Measurements from ENCODE around the gene EXOC4.

EXOC4 gene

DNA sequence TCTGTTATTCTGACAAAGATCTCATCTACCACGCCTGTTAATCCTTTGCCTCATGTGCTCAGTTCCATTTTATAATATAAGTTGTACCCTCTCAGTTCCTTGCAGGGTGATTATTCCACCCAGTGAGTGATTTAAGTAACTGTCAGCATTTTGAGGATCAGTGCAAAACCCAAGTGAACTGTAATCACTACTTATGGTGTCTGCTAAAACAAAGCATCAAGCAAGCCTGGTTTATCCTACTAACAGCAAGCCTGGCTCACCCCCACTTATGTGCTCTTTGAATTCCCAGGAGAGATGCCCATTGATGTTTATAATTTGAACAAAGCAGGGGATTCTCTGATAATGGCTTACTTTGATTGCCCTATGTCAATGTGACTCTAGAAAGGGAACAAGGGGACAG lies 687.5 kb downstream of the EXOC4 start:
- no peak for DNase-seq (ENCODE audit: low spot score)

DNA sequence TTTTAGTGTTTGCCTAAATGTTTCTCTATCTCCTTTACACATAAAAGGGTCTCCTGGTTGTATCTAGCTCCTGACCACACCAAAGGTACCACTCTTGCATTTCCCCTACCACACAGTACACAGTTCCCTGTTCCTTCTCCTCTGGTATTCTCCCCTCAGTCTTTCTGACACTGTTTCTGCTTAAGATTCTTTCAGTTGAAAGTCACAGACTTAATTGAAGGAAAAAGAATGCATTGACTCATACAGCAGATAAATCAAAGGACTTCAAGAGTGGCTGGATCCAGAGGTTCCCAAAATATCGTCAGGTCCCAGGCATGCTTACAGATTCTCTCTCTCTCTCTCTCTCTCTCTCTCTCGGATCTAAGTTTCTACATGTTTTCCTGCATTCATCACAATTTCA lies 688.6 kb downstream of the EXOC4 start:
- no peak for DNase-seq (ENCODE audit: low spot score)

DNA sequence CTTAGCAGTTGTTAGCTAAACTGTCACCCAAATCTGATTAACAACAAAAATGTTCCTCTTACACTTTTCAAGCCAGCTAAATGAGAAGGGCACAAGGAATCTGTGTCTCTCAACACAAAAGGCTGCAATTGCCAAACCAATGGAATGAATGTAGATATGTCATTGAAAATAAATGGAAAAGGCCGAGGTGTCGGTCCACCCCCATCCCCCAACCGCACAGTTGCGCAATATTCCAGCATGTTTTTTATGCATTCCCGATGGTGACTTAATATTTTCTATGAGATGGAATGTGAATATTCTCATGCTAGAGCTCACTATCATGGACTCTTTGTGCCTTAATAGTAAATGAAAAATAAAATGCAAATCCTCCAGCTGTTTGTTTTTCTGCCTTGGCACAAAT lies 692.6 kb downstream of the EXOC4 start:
- DNase-seq (ENCODE audit: low spot score), result no peak

DNA sequence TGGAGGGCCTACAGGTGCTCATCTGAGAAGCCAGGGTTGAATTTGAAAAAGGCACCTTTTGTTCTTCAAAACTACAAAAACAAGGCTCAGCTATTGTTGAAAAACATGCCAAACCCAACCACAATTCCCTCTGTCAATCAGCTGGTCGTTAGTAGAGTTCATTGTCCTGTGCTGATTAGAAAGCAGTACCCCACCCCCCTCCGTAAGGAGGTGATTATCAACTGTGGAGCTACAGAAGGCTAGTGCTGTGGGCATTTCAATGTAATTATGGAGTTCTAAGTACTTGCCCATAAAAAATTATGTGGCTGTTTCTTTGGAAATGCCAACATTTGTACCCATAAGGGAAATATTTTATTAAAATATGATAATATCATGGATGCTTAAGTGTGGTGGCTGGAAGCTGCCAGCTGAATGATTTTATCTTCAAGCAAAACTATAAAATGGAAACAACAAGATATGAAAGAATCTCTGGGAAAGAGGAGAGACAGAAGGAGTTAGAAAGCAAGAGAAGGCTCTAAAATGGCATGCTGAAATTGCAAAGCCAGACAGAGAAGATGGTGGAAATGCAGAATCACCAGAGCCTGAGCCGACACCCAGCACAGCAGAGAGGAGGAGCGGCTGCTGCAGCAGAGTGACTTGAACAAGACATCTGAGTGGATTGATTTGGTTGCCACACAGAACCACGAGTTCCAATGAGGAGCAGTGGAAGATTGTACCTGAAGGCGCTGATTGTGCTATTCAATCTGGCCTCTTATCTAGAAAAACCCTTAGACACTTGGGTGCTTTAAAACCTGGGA lies 694.8 kb downstream of the EXOC4 start:
- no peak for DNase-seq (ENCODE audit: low spot score)

DNA sequence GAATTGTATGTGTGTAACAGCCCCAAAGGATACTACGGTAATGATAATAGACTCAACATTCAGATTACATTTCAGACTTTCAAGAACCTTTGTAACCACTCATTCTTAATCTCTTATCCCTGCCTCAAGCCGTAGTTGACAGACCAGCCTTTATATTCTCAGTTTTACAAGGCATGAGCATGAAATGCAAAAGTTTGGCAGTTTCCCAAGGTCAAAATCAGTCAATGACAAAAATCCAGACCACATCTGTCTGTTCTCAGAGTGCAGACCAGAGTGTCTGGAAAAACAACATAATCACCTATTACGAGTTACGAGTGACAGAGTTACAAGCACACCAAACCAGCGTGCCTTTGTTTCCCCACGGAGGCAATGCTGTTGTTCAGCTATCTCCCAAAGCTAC lies 695.7 kb downstream of the EXOC4 start:
- DNase-seq (ENCODE audit: low spot score), result no peak

DNA sequence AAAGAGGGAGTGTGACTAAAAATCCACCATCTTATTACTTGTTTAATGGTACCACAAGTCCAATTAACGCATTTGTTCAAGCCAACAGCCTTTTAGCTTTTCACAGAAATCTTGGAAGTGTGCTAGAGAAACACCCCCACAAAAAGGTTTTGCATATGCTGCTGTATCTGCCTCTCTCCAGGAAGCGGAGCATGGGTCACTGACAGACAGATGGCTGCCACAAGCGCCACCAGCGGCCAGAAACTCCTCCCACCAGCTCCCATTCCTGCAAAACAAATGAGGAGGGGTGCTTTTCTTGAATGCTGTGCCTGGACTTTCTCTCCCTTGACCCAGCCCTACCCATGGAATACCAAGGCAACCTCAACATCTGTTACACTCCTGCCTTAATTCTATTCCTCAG lies 698.0 kb downstream of the EXOC4 start:
- no peak for DNase-seq (ENCODE audit: low spot score)

DNA sequence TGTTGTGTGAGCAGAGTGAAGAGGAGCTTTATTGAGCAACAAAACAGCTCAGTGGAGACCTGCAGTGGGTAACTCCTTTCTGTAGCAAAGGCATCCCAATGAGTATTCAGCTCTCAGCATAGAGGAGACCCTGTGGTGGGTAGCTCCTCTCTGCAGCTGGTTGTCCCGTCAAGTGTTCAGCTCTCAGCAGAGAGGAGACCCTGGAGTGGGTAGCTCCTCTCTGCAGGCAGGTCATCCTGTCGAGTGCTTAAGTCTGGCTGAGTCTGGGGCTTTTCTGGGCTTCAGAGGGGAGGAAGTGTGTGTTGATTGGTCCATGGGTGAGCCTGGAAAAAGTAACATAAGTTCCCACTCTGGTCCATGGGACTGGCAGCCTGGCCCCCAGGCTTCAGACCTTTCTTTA lies 702.3 kb downstream of the EXOC4 start:
- DNase-seq (ENCODE audit: low spot score), result no peak

DNA sequence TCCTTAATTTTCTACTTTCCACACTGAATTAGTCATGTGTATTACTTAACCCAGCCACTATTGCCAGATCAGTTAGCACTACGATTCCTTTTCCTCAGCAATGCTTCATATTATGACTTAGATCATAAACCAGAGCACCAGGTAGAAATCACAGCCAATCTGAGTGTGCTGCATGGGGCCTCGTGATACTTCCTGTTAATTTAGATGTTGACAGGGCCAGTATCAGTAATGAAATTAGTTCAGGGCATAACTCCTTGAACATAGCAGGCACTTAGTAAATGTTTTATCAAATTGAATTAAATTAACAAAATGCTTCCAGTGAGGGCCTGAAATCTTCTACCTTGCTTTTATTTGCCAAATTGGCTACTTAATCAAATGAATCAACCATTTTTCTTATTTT lies 705.0 kb downstream of the EXOC4 start:
- no peak for DNase-seq (ENCODE audit: low spot score)

DNA sequence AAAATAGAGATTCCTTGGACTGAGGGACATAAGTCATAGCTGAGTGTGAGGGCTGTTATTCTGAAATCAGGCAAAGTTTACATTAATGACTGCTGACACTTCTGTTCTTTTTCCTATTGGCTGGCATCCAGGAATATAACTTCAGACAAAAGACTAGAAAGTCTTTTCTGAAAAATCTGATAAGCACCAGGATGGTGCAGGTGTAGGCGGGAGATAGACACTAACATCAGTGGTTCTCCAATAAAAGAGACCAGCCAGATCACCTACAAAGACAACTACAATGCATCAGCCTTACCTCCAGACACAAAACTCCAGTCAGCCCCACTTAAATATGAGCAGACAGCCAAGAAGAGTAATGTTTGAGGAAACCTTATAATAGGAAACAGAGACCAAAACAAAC lies 705.9 kb downstream of the EXOC4 start:
- DNase-seq (ENCODE audit: low spot score), result no peak

DNA sequence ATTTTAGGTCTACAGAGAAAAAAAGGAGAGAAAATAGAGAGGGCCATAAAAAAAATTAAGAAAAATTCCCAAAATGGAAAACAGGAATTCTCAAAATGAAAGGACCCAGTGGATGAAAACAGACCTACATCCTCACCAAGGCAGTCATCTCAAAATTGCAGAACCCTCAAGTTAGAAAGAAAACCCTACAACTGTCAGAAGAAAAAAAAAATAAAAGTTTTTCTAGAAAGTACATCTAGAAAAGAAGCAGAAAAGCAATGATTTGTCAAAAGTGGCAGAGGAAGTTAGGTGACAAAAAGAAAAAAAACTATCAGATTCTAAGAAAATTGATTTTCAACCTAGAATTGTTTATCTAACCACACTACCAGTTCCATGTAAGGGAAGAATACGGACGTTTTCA lies 706.6 kb downstream of the EXOC4 start:
- no peak for DNase-seq (ENCODE audit: low spot score)

DNA sequence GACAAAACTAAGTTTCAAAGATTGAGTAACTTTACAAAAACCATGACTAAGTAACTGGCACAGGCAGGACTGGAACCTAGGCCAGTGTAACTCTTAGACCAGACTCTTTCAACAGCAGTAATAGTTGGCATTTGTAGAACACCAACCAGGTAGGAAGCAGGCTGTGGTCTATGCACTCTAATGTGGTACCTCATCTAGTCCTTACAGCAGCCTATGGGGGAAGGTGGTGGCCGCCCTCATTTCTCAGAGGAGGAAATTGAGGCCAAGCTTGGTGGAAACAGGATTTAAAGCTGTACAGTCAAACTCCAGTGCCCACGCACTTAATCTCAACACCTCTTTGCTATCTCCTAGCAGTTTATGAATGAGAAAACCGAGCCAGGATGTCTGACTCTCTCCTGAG lies 708.8 kb downstream of the EXOC4 start:
- DNase-seq (ENCODE audit: low spot score), result no peak

DNA sequence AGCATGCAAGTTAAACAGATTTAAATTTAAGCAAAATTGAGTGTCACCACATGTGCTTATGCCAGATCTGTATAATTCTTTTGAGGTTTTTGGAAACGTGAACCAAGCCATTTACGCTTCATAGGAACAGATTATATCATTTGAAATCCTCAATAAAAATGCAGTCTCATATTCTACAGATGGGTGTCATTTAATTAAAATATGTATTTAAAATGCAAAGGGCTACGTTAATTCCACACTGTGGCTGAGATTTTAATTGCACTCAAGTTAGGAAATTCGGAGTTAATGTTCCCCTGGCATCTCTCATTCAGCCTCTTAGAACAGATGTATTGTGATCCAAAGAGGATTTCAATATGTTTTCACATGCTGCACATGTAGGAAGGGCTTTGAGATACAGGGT lies 709.8 kb downstream of the EXOC4 start:
- DNase-seq (ENCODE audit: low spot score), result no peak

DNA sequence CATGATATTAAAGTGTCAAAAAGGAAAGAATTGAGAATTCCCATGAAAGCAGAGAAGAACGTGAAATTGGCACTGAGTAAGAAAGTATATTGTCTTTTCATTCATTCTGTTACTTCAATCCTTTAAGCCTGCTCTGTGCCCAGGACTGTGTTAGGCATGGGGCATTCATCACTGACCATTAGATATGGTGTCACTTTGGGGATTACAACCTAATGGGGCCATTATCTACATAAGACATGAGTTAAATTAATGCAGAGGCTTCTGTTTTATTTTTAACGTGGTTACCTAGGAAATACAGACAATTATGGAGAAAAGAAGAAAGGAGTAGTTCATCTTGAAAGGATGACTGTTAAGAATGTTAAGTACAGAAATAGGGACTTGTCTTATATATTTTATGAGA lies 710.8 kb downstream of the EXOC4 start:
- no peak for DNase-seq (ENCODE audit: low spot score)

DNA sequence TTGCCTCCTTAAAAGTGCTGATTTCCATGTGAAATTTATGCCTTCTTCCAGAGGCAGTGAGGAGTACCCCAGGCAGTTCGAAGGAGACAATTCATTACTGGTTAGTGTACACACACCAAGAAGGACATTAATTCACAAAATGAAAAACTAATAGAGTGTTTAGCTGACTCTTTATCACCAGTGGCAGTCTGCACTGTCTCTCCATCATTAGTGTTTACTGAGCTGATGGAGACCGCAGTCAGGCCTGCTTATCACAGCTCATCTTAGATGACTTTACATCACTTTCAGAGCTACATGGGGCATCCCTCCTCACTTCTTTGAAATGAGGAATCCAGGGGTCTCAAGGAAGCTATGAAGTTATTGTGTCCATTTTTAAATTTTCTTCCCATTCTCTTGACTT lies 718.7 kb downstream of the EXOC4 start:
- no peak for DNase-seq (ENCODE audit: low spot score)

DNA sequence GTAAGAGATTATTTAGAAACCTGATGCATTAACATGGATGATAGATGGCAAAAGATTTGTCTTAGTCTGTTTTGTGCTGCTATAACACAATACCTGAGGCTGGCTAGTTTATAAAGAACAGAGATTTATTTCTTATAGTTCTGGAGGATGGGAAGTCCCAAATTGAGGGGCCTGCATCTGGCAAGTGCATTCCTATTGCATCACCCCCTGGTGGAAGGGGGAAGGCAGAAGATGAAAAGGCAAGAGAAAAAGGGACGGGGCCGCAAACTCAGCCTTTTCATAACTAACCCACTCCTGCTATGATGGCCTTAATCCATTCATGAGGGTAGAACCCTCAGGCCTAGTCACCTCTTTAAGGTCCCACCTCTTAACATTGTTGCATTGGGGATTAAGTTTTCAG lies 720.8 kb downstream of the EXOC4 start:
- no peak for DNase-seq (ENCODE audit: low spot score)

DNA sequence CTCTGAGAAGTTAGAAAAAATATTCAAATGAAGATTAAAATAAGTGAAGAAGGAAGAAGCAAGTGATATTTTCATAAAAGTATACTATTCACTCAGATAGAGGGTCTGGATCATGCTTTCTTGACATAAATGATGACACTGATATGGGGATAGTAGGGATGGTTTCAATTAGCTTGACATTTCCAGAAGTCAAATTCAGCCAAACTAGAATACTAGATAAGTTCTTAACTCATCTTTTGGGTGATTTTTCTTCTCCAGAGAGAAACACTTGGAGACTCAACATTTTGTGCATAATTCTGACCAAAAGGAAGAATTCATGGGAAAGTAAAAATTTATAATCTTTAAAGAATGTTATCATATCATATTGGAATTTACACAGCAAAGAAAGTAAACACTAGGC lies 722.3 kb downstream of the EXOC4 start:
- no peak for DNase-seq (ENCODE audit: low spot score)

DNA sequence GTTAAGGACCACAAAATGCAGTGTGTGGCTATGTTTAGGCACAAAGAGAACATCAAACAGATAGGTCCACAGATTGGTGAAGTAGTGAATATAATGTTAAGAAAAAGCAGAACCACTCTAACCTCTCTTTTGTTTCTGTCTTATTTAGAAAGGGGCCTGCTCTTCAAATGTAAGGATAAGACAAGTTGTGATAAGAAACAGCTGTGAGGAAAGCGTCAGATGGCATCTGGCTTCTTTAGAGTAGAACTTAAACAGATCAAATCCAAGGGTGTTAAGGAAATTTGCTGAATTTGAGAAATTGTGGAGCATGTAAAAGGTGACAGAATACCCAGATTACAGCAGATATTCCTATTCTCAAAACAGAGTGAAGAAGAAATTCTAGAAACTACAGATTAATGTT lies 723.3 kb downstream of the EXOC4 start:
- no peak for DNase-seq (ENCODE audit: low spot score)

DNA sequence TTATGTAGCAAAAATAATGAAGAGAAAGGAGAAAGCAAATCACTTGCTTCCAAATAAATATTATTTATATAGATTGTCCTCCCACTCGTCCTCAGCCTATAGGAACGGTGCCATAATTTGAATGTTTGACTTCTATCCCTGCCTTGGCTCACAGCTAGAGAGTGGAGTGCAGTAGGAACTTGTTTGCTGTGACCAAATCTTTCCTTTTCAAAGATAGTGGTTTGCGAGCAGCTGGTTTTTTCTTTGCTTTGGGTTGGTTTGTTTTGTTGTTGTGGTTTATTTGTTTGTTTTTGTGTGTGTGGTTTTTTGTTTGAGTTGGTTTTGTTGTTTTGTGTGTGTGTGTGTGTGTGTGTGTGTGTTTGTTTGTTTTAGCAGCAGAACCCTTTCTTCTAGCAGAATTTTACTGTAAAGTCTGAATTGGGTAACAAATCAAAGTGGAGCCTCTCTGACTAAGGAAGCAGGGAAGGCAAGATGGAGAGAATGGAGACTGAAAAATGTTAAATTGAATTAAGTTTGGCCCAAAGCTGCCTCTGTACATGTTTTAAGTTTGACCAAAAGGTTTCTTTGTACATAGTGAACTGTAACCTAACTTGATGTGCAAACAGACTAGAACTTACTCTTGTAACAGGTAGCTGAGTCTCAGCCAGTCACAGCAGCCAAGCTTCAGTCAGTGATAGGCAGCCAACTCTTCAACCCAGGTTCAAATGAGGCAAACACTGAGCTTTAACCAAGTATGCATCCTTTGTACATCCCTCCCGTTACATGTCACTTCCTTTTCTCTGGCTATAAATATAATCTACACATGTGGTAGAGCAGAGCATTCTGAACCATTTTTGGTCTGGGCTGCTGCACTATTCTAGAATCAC lies 724.8 kb downstream of the EXOC4 start:
- DNase-seq (ENCODE audit: low spot score), result no peak

DNA sequence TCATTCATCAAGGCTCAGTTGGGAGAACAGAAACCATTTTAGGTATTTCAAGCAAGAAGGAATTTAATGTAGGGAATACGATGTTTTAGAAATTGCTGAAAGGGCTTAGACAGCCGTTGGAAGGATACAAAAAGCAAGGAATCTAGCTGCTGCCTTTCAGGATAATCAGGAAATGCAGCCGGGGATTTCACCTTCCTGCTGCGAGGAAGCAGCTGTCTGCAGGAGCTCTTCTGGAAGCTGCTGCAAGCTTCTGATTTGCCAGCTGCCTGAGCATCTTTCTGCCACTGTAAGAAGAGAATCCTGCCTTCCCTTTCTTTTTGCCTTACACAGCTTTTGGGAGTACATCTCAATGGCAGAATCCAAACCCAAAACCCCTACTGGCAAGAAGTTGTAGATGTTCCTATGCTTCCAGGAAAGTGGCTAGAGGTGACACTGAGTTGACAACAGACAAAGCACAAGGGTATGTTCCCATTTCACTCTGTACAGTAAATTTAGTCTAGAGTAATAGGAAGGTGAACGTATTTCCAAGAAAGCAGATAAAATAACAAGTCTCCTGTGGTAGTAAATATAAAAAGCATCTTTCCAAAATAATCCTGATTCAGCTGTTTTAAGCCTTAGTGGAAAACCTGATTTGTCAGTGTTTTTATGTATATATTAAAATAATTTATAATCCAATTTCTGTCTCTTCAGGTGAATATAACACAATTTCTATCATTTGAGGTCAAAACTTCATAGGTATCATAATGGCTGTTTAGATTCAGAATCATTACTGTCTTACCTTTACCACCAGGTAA lies 725.8 kb downstream of the EXOC4 start:
- DNase-seq (ENCODE audit: low spot score), result no peak

DNA sequence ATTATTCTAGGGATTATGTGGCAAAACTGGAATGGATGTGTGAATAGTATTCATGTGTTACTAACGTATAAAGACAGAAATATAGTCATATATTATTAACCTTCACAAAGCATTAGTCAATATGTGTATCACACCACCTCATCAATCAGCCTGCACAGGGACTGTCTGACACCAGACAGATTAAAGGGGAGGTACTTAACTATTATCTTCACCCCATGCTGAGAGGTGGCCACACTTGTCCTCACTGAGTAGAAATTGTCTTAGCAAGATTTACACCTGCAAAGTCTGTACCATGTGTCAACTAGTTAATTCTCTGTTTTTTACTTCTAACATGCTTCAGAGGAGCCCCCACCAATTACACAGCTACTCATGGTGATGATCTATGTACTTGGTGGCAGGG lies 727.9 kb downstream of the EXOC4 start:
- no peak for DNase-seq (ENCODE audit: low spot score)

DNA sequence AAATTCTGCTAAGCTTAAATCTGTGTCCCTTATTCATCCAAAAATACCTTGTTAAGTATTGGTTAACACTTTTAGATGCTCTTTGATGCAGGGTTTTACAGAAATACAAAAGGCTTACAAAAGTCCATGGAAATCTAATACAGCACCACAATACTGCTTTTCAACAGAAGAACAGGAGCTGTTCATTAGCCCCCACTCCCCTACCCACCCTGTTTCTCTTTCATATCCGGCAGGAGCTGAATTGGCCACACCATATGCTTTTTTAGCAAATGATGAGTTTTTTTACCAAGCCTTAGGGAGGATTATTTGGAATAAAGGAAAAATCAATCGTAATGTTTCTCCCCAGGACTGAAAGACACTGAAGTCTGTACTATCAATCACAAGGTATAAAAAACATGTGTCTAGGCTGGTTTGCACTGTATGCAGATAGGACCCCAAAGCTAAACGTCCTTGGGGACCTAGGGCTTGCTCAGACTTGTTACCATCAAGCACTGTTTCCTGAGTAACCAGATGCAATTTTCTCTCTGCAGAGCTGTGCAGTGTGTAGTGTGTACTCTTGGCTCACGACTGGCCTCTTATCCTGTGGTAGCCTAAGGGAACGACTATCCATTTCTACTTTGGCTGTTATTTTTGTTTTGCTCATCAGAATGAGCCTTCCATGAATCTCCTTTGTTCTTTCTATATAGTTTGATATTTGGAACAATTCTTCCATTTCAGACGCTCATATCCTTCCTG lies 731.0 kb downstream of the EXOC4 start:
- DNase-seq (ENCODE audit: low spot score), result no peak

DNA sequence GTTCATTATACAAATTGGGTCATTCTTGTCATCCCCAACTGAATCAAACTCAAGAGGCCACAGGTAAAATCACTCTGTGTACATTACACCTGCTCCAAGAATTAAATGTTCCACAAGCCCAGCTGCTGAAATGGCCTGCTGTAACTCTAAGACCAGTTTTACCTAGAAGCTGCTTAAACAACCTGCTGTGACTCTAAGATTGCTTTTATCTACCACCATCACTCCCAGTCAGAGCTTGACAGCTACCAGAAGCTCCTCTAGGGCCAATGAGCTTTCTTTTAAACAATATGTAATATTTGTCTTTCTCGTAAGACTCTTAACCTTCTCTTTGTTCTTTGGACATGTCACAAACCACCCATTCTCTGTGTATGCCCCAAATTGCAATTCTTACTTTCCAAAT lies 732.4 kb downstream of the EXOC4 start:
- DNase-seq (ENCODE audit: low spot score), result no peak
